Endothelial cell (in vitro differentiated cells): ENCODE measurements around the gene SH3TC1. TPM values are rescaled to one million over a fixed set of nuclear protein-coding genes. Genes with fewer than 3 reads are reported as not detected.
A peak's percentile ranks its signal among the peaks of the same experiment; 100 is the strongest.

Source experiments
- DNase-seq: peaks from one replicate; pipeline ENCODE4 v3.0.0; 2021; ENCODE audit warnings: low spot score
- H3K27ac Mint-ChIP-seq: one replicate; pipeline ENCODE4 v1.8.0; 2021; ENCODE audit warnings: mixed read lengths, inconsistent platforms; ENCODE audit not compliant: unreplicated experiment
- H3K27me3 Mint-ChIP-seq: one replicate; pipeline ENCODE4 v1.8.0; 2021; ENCODE audit warnings: mild to moderate bottlenecking, moderate library complexity, mixed read lengths, inconsistent platforms; ENCODE audit not compliant: unreplicated experiment
- H3K36me3 Mint-ChIP-seq: one replicate; pipeline ENCODE4 v1.8.0; 2021; ENCODE audit warnings: mild to moderate bottlenecking, low read depth, mixed read lengths, inconsistent platforms; ENCODE audit not compliant: unreplicated experiment
- H3K4me1 Mint-ChIP-seq: one replicate; pipeline ENCODE4 v1.8.0; 2021; ENCODE audit warnings: mild to moderate bottlenecking, mixed read lengths, inconsistent platforms; ENCODE audit not compliant: unreplicated experiment
- H3K4me3 Mint-ChIP-seq: one replicate; pipeline ENCODE4 v1.8.0; 2021; ENCODE audit warnings: mild to moderate bottlenecking, mixed read lengths, inconsistent platforms; ENCODE audit not compliant: unreplicated experiment
- H3K9me3 Mint-ChIP-seq: one replicate; pipeline ENCODE4 v1.8.0; 2021; ENCODE audit warnings: mixed read lengths, inconsistent platforms; ENCODE audit not compliant: unreplicated experiment
- total RNA-seq: library from RNA; stranded (reverse); fragmentation: NEBNext Ultra II Directional; extraction: Animal tissue kit (Norgen Biotek cat#: 25700); gene quantifications from one replicate; pipeline ENCODE4 v1.2.1, GENCODE V29; 2021; ENCODE audit not compliant: unreplicated experiment
- TF ChIP-seq, protein P1 (sequence below): fragments of 200-600 bp; sonication (generic); IDR thresholded peaks from one replicate; pipeline ENCODE4 v1.5.0; 2021; ENCODE audit warnings: antibody characterized with exemption; ENCODE audit not compliant: unreplicated experiment

The SH3TC1 gene
- total RNA-seq, 1 donor from 2014 or later = 114 TPM

DNA sequence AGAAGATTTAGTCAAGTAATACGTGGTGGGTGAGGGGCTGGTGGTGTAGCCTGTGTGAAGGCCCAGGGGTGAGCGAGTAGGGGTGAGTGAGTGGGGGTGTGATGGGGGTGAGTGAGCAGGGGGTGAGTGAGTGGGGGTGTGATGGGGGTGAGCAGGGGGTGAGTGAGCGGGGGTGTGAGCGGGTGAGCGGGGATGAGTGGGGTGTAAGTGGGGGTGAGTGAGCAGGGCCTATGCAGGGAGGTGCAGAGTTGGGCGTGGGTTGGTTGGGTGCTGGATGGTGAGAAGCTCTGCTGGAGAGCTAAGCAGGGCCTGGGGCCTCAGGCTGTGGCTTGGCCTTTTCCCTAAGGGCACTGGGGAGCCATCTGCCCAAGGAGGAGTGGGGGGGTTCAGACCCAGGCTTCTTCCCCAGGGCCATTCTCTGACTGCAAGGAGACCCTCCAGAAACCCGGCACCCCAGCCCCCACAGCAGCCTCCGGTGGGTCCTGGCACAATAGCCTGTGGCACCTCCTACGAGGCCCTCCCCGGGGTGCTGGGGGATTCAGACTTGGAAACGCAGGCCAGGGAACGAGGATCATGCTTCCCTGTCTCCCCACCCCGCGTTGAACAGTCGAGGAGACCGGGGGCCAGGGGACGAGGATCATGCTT lies 30.4 kb downstream of the SH3TC1 start:
- H3K4me3 Mint-ChIP-seq = no peak overlapping the region
- TF ChIP-seq, protein P1, sequence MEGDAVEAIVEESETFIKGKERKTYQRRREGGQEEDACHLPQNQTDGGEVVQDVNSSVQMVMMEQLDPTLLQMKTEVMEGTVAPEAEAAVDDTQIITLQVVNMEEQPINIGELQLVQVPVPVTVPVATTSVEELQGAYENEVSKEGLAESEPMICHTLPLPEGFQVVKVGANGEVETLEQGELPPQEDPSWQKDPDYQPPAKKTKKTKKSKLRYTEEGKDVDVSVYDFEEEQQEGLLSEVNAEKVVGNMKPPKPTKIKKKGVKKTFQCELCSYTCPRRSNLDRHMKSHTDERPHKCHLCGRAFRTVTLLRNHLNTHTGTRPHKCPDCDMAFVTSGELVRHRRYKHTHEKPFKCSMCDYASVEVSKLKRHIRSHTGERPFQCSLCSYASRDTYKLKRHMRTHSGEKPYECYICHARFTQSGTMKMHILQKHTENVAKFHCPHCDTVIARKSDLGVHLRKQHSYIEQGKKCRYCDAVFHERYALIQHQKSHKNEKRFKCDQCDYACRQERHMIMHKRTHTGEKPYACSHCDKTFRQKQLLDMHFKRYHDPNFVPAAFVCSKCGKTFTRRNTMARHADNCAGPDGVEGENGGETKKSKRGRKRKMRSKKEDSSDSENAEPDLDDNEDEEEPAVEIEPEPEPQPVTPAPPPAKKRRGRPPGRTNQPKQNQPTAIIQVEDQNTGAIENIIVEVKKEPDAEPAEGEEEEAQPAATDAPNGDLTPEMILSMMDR = no peak
- DNase-seq = no peak
- no peaks in the 10 kb centered on the region for H3K9me3 Mint-ChIP-seq
- H3K27ac Mint-ChIP-seq = no peak overlapping the region
- H3K27me3 Mint-ChIP-seq = peaks cover 1% of the 10 kb centered on the region
- H3K36me3 Mint-ChIP-seq = peaks cover 25% of the 10 kb centered on the region
- H3K4me1 Mint-ChIP-seq = peaks cover 18% of the 10 kb centered on the region

DNA sequence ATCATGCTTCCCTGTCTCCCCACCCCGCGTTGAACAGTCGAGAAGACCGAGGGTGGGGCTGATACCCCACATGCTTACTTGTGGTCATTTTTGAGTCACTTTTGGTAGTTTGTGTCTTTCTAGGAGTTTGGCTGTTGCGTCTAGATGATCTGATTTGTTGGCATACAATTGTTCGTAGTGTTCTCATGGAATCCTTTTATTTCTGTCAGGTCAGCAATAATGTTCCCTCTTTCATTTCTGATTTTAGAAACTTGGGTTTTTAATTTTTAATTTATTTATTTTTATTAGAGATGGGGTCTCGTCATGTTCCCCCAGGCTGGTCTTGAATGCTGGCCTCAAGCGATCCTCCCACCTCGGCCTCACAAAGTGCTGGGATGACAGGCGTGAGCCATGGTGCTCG lies 30.9 kb downstream of the SH3TC1 start:
- Mint-ChIP-seq H3K27ac (no peak overlapping the region), H3K36me3 (peaks cover 19% of the 10 kb centered on the region), H3K27me3 (peaks cover 1% of the 10 kb centered on the region), H3K4me1 (peaks cover 13% of the 10 kb centered on the region), H3K4me3 (no peak overlapping the region), H3K9me3 (no peaks in the 10 kb centered on the region)
- no peak for DNase-seq
- TF ChIP-seq, protein P1 = no peak

DNA sequence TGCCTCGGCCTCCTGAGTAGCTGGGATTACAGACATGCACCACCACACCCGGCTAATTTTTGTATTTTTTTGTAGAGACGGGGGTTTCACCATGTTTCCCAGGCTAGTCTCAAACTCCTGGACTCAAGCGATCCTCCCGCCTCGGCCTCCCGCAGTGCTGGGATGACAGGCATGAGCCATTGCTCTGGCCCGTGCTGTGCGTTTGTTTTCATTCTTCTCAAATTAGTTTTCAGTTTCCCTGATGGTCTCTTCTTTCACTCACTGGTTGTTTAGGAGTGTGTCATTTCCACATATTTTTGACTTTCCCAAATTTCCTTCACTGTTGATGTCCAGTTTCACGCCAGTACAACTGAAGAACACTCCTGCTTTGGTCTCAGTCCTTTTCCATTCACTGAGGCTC lies 31.8 kb downstream of the SH3TC1 start:
- H3K4me1 Mint-ChIP-seq = peaks cover 5% of the 10 kb centered on the region
- peaks cover 22% of the 10 kb centered on the region for H3K36me3 Mint-ChIP-seq
- H3K27ac Mint-ChIP-seq = no peak overlapping the region
- H3K9me3 Mint-ChIP-seq = no peaks in the 10 kb centered on the region
- DNase-seq = no peak
- TF ChIP-seq, protein P1 = no peak
- peak overlapping the region; percentile 6 for H3K4me3 Mint-ChIP-seq
- peaks cover 1% of the 10 kb centered on the region for H3K27me3 Mint-ChIP-seq

DNA sequence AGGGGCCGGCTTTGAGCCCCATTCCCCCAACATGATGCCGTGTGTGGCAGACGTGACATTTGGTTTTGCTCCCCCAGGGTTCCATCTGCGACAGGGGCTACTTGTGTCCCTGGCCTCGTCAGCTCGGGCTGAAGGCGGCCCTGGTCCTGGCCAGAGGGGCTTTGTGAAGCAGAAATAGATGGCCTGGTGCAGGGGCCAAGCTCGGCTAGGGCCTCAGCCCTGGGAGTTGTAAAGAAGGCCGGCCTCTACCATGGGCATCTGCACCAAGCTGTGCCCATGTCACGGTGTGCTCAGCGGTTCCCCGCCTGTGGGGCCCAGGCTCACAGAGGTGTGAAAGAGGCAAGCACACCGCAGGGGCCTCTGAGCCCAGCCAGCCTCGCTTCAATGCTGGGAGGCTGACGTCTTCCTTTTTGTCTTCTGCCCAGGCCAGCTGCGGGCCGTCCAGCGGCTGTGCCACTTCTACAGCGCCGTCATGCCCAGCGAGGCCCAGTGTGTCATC lies 32.5 kb downstream of the SH3TC1 start:
- Mint-ChIP-seq H3K27me3 (peaks cover 1% of the 10 kb centered on the region), H3K4me1 (peaks cover under 1% of the 10 kb centered on the region), H3K9me3 (no peaks in the 10 kb centered on the region), H3K36me3 (peaks cover 22% of the 10 kb centered on the region), H3K27ac (no peak overlapping the region), H3K4me3 (no peak overlapping the region)
- no peak for DNase-seq
- TF ChIP-seq, protein P1 = no peak

DNA sequence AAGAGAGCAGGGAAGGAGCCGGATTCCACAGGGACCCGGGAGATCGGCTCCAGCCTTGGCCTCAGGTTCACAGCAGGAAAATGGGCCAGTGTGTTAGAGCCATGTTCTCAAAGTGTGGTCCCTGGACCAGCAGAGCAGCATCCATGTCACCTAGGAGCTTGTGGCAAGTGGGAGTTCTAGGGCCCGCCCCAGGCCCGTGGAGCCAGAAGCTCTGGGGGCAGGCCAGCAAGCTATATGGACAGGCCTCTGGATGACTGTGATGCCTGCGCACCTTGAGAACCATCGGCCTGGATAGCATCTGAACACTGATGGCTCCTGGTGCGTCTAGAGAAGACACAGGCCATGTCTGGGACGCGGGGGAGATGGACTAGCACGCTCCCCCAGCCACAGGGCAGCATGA lies 33.7 kb downstream of the SH3TC1 start:
- TF ChIP-seq, protein P1 = no peak
- DNase-seq = no peak
- Mint-ChIP-seq H3K27me3 (peaks cover 1% of the 10 kb centered on the region), H3K9me3 (no peaks in the 10 kb centered on the region), H3K27ac (no peak overlapping the region), H3K4me1 (no peaks in the 10 kb centered on the region), H3K4me3 (no peak overlapping the region), H3K36me3 (peaks cover 22% of the 10 kb centered on the region)
